Trophoblast cell (in vitro differentiated cells and primary cell): ENCODE measurements around the gene CEACAM5.

Experiments used
- DNase-seq, 2 donors: peaks; one replicate each; pipeline ENCODE4 v3.0.0-alpha.2; 2016
- H2AFZ ChIP-seq: 2 replicates; pipeline ENCODE4 v1.6.1; 2013; ENCODE audit warnings: low read length, moderate library complexity, mild to moderate bottlenecking; ENCODE audit not compliant: insufficient read depth, poor library complexity
- H2AK5ac ChIP-seq: 2 replicates; pipeline ENCODE4 v1.6.1; 2013; ENCODE audit warnings: mild to moderate bottlenecking, low read length
- H2BK120ac ChIP-seq: 2 replicates; pipeline ENCODE4 v1.6.1; 2013; ENCODE audit warnings: low read length, mild to moderate bottlenecking, moderate library complexity; ENCODE audit not compliant: insufficient read depth, poor library complexity
- H2BK12ac ChIP-seq: 2 replicates; pipeline ENCODE4 v1.6.1; 2013; ENCODE audit warnings: mild to moderate bottlenecking, low read length, moderate library complexity
- H2BK5ac ChIP-seq: 2 replicates; pipeline ENCODE4 v1.6.1; 2013; ENCODE audit warnings: low read length, low read depth, moderate library complexity, mild to moderate bottlenecking; ENCODE audit not compliant: poor library complexity
- H3K14ac ChIP-seq: 2 replicates; pipeline ENCODE4 v1.6.1; 2013; ENCODE audit warnings: mild to moderate bottlenecking, low read length
- H3K18ac ChIP-seq: 2 replicates; pipeline ENCODE4 v1.6.1; 2013; ENCODE audit warnings: mild to moderate bottlenecking, low read length
- H3K23ac ChIP-seq: 2 replicates; pipeline ENCODE4 v1.6.1; 2013; ENCODE audit warnings: low read length
- H3K27ac ChIP-seq: 2 replicates; pipeline ENCODE4 v1.5.1; 2013; ENCODE audit warnings: low read depth, mild to moderate bottlenecking, inconsistent platforms, low read length, moderate library complexity
- H3K27me3 ChIP-seq: 2 replicates; pipeline ENCODE4 v1.6.1; 2013; ENCODE audit warnings: inconsistent platforms, mild to moderate bottlenecking, low read length, moderate library complexity; ENCODE audit not compliant: insufficient read depth
- H3K36me3 ChIP-seq, 2 experiments: 1 replicate in 1 of 2; 2 replicates in 1 of 2; pipeline ENCODE4 v1.6.1; 2013; ENCODE audit warnings: low read length in 2 of 2, mild to moderate bottlenecking in 2 of 2, moderate library complexity in 1 of 2; ENCODE audit not compliant: insufficient read depth in 2 of 2, control insufficient read depth in 1 of 2
- H3K4ac ChIP-seq: 2 replicates; pipeline ENCODE4 v1.6.1; 2013; ENCODE audit warnings: low read depth, mild to moderate bottlenecking, low read length, moderate library complexity
- H3K4me1 ChIP-seq, 2 experiments: 1 replicate in 1 of 2; 2 replicates in 1 of 2; pipeline ENCODE4 v1.6.1; 2013; ENCODE audit warnings: low read length in 2 of 2, mild to moderate bottlenecking in 2 of 2, moderate library complexity in 1 of 2; ENCODE audit not compliant: insufficient read depth in 2 of 2, control insufficient read depth in 1 of 2
- H3K4me2 ChIP-seq: 2 replicates; pipeline ENCODE4 v1.6.1; 2013; ENCODE audit warnings: inconsistent platforms, mild to moderate bottlenecking, low read length, moderate library complexity
- H3K4me3 ChIP-seq: 2 replicates; pipeline ENCODE4 v1.5.1; 2013; ENCODE audit warnings: mild to moderate bottlenecking, low read depth, low read length, inconsistent platforms
- H3K79me1 ChIP-seq: one replicate; pipeline ENCODE4 v1.6.1; 2013; ENCODE audit warnings: low read length
- H3K79me2 ChIP-seq: 2 replicates; pipeline ENCODE4 v1.6.1; 2013; ENCODE audit warnings: low read length, mild to moderate bottlenecking; ENCODE audit not compliant: control insufficient read depth, insufficient read depth, poor library complexity
- H3K9ac ChIP-seq: 2 replicates; pipeline ENCODE4 v1.6.1; 2013; ENCODE audit warnings: mild to moderate bottlenecking, low read length
- H3K9me3 ChIP-seq: 2 replicates; pipeline ENCODE4 v1.6.1; 2013; ENCODE audit warnings: low read depth, mild to moderate bottlenecking, control low read depth, inconsistent platforms, low read length; ENCODE audit not compliant: insufficient read depth
- H4K12ac ChIP-seq: 2 replicates; pipeline ENCODE4 v1.6.1; 2013; ENCODE audit warnings: low read depth, mild to moderate bottlenecking, low read length, moderate library complexity
- H4K8ac ChIP-seq: 2 replicates; pipeline ENCODE4 v1.6.1; 2013; ENCODE audit warnings: low read depth, mild to moderate bottlenecking, low read length, moderate library complexity
- H4K91ac ChIP-seq: one replicate; pipeline ENCODE4 v1.6.1; 2013; ENCODE audit warnings: low read depth, mild to moderate bottlenecking, low read length, moderate library complexity
- WGBS: extraction: QIAGEN DNeasy Blood & Tissue Kit; methylation state at CpG from one replicate; pipeline ENCODE4 v1.1.7; 2013; ENCODE audit warnings: missing lambda C conversion rate; ENCODE audit not compliant: insufficient read length, insufficient coverage; ENCODE audit errors: extremely low coverage; 5-methylcytosine and 5-hydroxymethylcytosine counted together

Gene CEACAM5

GRCh38 chr19:41697198-41697855 is 11.1 kb upstream of the CEACAM5 start:
- H3K14ac ChIP-seq = no peak overlapping the region
- no peak overlapping the region for H3K27ac ChIP-seq
- no peaks in the 10 kb centered on the region for H3K36me3 ChIP-seq
- no peak overlapping the region for H3K4me3 ChIP-seq
- no peak for DNase-seq
- H4K91ac ChIP-seq = no peak overlapping the region
- no peaks in the 10 kb centered on the region for H3K4me1 ChIP-seq
- H2BK120ac ChIP-seq = no peak overlapping the region
- no peak overlapping the region for H2BK5ac ChIP-seq
- H4K8ac ChIP-seq = no peak overlapping the region
- no peak overlapping the region for H2AFZ ChIP-seq
- no CpG with 5 or more reads among the region's 9 CpGs for WGBS
- H3K23ac ChIP-seq = no peak overlapping the region
- no peaks in the 10 kb centered on the region for H3K79me2 ChIP-seq
- H3K18ac ChIP-seq = no peak overlapping the region
- no peak overlapping the region for H2BK12ac ChIP-seq
- H3K4ac ChIP-seq = no peak overlapping the region
- H3K4me2 ChIP-seq = no peak overlapping the region
- no peak overlapping the region for H4K12ac ChIP-seq
- H3K27me3 ChIP-seq = no peaks in the 10 kb centered on the region
- no peaks in the 10 kb centered on the region for H3K79me1 ChIP-seq
- H3K9me3 ChIP-seq = peaks cover 62% of the 10 kb centered on the region
- no peak overlapping the region for H3K9ac ChIP-seq
- no peak overlapping the region for H2AK5ac ChIP-seq

GRCh38 chr19:41698746-41699230 is 9.6 kb upstream of the CEACAM5 start:
- H2BK120ac ChIP-seq = no peak overlapping the region
- H4K12ac ChIP-seq = no peak overlapping the region
- H3K14ac ChIP-seq = no peak overlapping the region
- H2BK12ac ChIP-seq = no peak overlapping the region
- H4K8ac ChIP-seq = no peak overlapping the region
- H3K36me3 ChIP-seq = no peaks in the 10 kb centered on the region
- H2AFZ ChIP-seq = no peak overlapping the region
- H3K79me1 ChIP-seq = no peaks in the 10 kb centered on the region
- H3K4ac ChIP-seq = no peak overlapping the region
- no CpG with 5 or more reads among the region's 1 CpG for WGBS
- peaks cover 67% of the 10 kb centered on the region for H3K9me3 ChIP-seq
- no peak overlapping the region for H3K9ac ChIP-seq
- H3K4me2 ChIP-seq = no peak overlapping the region
- H2BK5ac ChIP-seq = no peak overlapping the region
- no peak overlapping the region for H3K18ac ChIP-seq
- H3K27ac ChIP-seq = no peak overlapping the region
- no peaks in the 10 kb centered on the region for H3K79me2 ChIP-seq
- no peaks in the 10 kb centered on the region for H3K27me3 ChIP-seq
- no peak overlapping the region for H2AK5ac ChIP-seq
- no peak overlapping the region for H4K91ac ChIP-seq
- no peak for DNase-seq
- H3K4me3 ChIP-seq = no peak overlapping the region
- no peak overlapping the region for H3K23ac ChIP-seq
- no peaks in the 10 kb centered on the region for H3K4me1 ChIP-seq

- no peaks in the 10 kb centered on the region for H3K79me2 ChIP-seq
- no peak overlapping the region for H3K27ac ChIP-seq
- H2AK5ac ChIP-seq = no peak overlapping the region
- no peak overlapping the region for H2BK12ac ChIP-seq
- peaks cover 68% of the 10 kb centered on the region for H3K9me3 ChIP-seq
- no peak overlapping the region for H3K4me2 ChIP-seq
- H3K79me1 ChIP-seq = no peaks in the 10 kb centered on the region
- no peaks in the 10 kb centered on the region for H3K36me3 ChIP-seq
- H2AFZ ChIP-seq = no peak overlapping the region
- no peak overlapping the region for H4K91ac ChIP-seq
- H2BK5ac ChIP-seq = no peak overlapping the region
- no peaks in the 10 kb centered on the region for H3K4me1 ChIP-seq
- no peak overlapping the region for H3K14ac ChIP-seq
- peak overlapping the region; percentile 27 for H3K4me3 ChIP-seq
- H4K8ac ChIP-seq = no peak overlapping the region
- no peaks in the 10 kb centered on the region for H3K27me3 ChIP-seq
- no peak overlapping the region for H3K23ac ChIP-seq
- H2BK120ac ChIP-seq = no peak overlapping the region
- H3K4ac ChIP-seq = no peak overlapping the region
- DNase-seq = no peak
- H3K18ac ChIP-seq = no peak overlapping the region
- H4K12ac ChIP-seq = no peak overlapping the region
- H3K9ac ChIP-seq = no peak overlapping the region
- no CpG with 5 or more reads among the region's 17 CpGs for WGBS
Observed at GRCh38 chr19:41699231-41699967, 9.0 kb upstream of the CEACAM5 start.

- H4K12ac ChIP-seq = no peak overlapping the region
- H3K9me3 ChIP-seq = peaks cover 64% of the 10 kb centered on the region
- no peak overlapping the region for H2AK5ac ChIP-seq
- no peak overlapping the region for H2BK120ac ChIP-seq
- no peaks in the 10 kb centered on the region for H3K79me1 ChIP-seq
- no peak overlapping the region for H3K14ac ChIP-seq
- H3K9ac ChIP-seq = no peak overlapping the region
- H3K79me2 ChIP-seq = no peaks in the 10 kb centered on the region
- DNase-seq = no peak
- H3K36me3 ChIP-seq = no peaks in the 10 kb centered on the region
- no peaks in the 10 kb centered on the region for H3K27me3 ChIP-seq
- no peak overlapping the region for H3K4ac ChIP-seq
- WGBS = no CpG with 5 or more reads among the region's 2 CpGs
- H2BK5ac ChIP-seq = no peak overlapping the region
- H3K4me2 ChIP-seq = no peak overlapping the region
- H3K23ac ChIP-seq = no peak overlapping the region
- H4K91ac ChIP-seq = no peak overlapping the region
- H3K4me1 ChIP-seq = no peaks in the 10 kb centered on the region
- no peak overlapping the region for H3K4me3 ChIP-seq
- no peak overlapping the region for H3K27ac ChIP-seq
- no peak overlapping the region for H3K18ac ChIP-seq
- no peak overlapping the region for H2AFZ ChIP-seq
- H2BK12ac ChIP-seq = no peak overlapping the region
- H4K8ac ChIP-seq = no peak overlapping the region
Observed at GRCh38 chr19:41699968-41700323, 8.5 kb upstream of the CEACAM5 start.
